ENCODE measurements around the gene DNTTIP2. TPM values are rescaled to one million over a fixed set of nuclear protein-coding genes. Genes with fewer than 3 reads are reported as not detected.

Gene DNTTIP2
- total and polyA plus RNA-seq, 9 of the 15 experiments (the other 6 are each of a cell fraction or from before 2014, with no cell fraction given), result 50.4 to 138 (median 97.0) TPM

DNA sequence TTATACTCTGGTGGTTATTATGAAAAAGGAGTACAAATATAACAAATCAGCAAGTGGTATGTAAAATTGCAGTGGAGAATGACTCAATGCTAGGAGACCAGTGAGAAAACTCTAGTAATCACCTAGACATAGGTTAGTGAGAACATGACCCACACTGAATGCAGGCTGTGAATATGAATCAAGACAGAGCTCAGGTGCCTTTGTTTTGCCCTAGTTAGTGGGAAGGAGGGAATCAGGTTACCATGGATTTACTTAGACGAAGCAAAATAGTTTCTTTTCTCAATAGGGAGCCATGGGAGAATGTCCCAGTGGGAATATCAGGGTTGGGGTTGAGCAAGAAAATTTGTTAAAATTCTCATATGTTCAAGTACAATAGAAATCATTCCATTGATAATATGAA lies 40.8 kb upstream of the DNTTIP2 start:
- Histone ChIP-seq H4K20me1 (replicated peaks; ENCODE audit: control insufficient read depth, insufficient read depth, low read length) (no peaks in the 10 kb centered on the region), H3K9me3 (replicated peaks; ENCODE audit: control insufficient read depth, insufficient read depth, low read depth, low read length) (no peaks in the 10 kb centered on the region), H2AFZ (ENCODE audit: low read depth, low read length) (no peak overlapping the region), H3K4me2 (ENCODE audit: insufficient read depth, low read length) (no peak overlapping the region), H3K27me3 (ENCODE audit: control insufficient read depth in 2 of 2, insufficient read depth in 2 of 2, low read length in 2 of 2) (peaks cover 17 to 23% of the 10 kb centered on the region in 2 experiments), H3K9ac (ENCODE audit: insufficient read depth in 1 of 2, low read depth in 2 of 2, low read length in 2 of 2) (no peak overlapping the region), H3K4me1 (replicated peaks in 1 of 2; ENCODE audit: control insufficient read depth in 2 of 2, insufficient read depth in 2 of 2, low read length in 2 of 2) (no peaks in the 10 kb centered on the region), H3K4me3 (no peak overlapping the region), H3K79me2 (ENCODE audit: control insufficient read depth, insufficient read depth, low read length) (no peaks in the 10 kb centered on the region), H3K27ac (ENCODE audit: extremely low read depth, low read depth, low read length) (no peak overlapping the region), H3K36me3 (ENCODE audit: control insufficient read depth, insufficient read depth, low read length) (no peaks in the 10 kb centered on the region), H3K9me1 (ENCODE audit: control insufficient read depth, insufficient read depth, low read length) (no peaks in the 10 kb centered on the region)
- intact Hi-C loops (cut with micrococcal nuclease), result no loop called here
- in situ Hi-C loops (cut with MboI), result no loop called here
- ATAC-seq, result no peak
- no peak for DNase-seq (ENCODE audit: extremely low read depth in 1 of 4, low spot score in 3 of 4)
- FAIRE-seq, result no peak
- ChIA-PET CTCF (ENCODE audit: low intra/inter-chr PET ratio) (no interaction called here), POLR2A (interaction anchor here (1.0 kb wide), 1 partner anchor 10 kb away, joined by 5 read pairs; the partner anchor contains the start of gene GCLM)
- no TSS peak for BruUV-seq (replicated peaks)
- WGBS (ENCODE audit: insufficient coverage, low coverage, missing lambda C conversion rate), result 0% methylated on average over 1 of the region's 1 CpG
- TF ChIP-seq, protein P1, sequence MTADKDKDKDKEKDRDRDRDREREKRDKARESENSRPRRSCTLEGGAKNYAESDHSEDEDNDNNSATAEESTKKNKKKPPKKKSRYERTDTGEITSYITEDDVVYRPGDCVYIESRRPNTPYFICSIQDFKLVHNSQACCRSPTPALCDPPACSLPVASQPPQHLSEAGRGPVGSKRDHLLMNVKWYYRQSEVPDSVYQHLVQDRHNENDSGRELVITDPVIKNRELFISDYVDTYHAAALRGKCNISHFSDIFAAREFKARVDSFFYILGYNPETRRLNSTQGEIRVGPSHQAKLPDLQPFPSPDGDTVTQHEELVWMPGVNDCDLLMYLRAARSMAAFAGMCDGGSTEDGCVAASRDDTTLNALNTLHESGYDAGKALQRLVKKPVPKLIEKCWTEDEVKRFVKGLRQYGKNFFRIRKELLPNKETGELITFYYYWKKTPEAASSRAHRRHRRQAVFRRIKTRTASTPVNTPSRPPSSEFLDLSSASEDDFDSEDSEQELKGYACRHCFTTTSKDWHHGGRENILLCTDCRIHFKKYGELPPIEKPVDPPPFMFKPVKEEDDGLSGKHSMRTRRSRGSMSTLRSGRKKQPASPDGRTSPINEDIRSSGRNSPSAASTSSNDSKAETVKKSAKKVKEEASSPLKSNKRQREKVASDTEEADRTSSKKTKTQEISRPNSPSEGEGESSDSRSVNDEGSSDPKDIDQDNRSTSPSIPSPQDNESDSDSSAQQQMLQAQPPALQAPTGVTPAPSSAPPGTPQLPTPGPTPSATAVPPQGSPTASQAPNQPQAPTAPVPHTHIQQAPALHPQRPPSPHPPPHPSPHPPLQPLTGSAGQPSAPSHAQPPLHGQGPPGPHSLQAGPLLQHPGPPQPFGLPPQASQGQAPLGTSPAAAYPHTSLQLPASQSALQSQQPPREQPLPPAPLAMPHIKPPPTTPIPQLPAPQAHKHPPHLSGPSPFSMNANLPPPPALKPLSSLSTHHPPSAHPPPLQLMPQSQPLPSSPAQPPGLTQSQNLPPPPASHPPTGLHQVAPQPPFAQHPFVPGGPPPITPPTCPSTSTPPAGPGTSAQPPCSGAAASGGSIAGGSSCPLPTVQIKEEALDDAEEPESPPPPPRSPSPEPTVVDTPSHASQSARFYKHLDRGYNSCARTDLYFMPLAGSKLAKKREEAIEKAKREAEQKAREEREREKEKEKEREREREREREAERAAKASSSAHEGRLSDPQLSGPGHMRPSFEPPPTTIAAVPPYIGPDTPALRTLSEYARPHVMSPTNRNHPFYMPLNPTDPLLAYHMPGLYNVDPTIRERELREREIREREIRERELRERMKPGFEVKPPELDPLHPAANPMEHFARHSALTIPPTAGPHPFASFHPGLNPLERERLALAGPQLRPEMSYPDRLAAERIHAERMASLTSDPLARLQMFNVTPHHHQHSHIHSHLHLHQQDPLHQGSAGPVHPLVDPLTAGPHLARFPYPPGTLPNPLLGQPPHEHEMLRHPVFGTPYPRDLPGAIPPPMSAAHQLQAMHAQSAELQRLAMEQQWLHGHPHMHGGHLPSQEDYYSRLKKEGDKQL (CRISPR knock-in tag; IDR thresholded peaks at IDR 0.05; ENCODE audit: borderline replicate concordance), result no peak
- no peak for TF ChIP-seq FOXK2 (conservative IDR thresholded peaks at IDR 0.05 in 1 of 2, IDR thresholded peaks at IDR 0.05 in 1 of 2; ENCODE audit: low read depth in 2 of 2)
- no peak for TF ChIP-seq BRF1 (IDR thresholded peaks at IDR 0.05; ENCODE audit: borderline replicate concordance, extremely low read depth, insufficient read length)
- TF ChIP-seq ZNF175 (CRISPR knock-in tag; IDR thresholded peaks at IDR 0.05; ENCODE audit: low read depth), result no peak
- TF ChIP-seq ATF6 (CRISPR knock-in tag; IDR thresholded peaks at IDR 0.05), result no peak
- no peak for TF ChIP-seq E4F1 (CRISPR knock-in tag; IDR thresholded peaks at IDR 0.05; ENCODE audit: borderline replicate concordance)
- no peak for TF ChIP-seq RAD51 (IDR thresholded peaks at IDR 0.05; ENCODE audit: borderline replicate concordance, low read depth)
- no peak for TF ChIP-seq KDM5B (IDR thresholded peaks at IDR 0.05; ENCODE audit: insufficient replicate concordance, low read depth, low read length)
- TF ChIP-seq, protein P2, sequence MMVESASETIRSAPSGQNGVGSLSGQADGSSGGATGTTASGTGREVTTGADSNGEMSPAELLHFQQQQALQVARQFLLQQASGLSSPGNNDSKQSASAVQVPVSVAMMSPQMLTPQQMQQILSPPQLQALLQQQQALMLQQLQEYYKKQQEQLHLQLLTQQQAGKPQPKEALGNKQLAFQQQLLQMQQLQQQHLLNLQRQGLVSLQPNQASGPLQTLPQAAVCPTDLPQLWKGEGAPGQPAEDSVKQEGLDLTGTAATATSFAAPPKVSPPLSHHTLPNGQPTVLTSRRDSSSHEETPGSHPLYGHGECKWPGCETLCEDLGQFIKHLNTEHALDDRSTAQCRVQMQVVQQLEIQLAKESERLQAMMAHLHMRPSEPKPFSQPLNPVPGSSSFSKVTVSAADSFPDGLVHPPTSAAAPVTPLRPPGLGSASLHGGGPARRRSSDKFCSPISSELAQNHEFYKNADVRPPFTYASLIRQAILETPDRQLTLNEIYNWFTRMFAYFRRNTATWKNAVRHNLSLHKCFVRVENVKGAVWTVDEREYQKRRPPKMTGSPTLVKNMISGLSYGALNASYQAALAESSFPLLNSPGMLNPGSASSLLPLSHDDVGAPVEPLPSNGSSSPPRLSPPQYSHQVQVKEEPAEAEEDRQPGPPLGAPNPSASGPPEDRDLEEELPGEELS (CRISPR knock-in tag; IDR thresholded peaks at IDR 0.05; ENCODE audit: borderline replicate concordance), result no peak

Data from K562 (cell line).